ENCODE measurements around the gene HTT.

DNA sequence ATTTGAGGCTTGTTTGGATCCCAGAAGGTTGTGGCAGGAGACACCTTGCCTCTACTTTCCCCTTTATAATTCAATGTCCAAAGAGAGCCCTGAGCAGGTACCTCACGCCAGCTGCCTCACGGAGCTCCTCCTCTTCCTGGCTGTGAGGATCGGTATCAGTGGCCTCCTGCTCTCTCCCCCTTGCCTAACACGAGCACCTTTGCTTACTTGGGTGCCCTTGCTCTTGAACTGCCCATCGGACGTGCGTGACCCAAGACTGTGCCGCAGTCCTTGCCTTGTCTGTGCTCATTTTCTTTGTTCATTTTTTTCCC is 146.7 kb downstream of the HTT start:
- TF ChIP-seq, protein P1, sequence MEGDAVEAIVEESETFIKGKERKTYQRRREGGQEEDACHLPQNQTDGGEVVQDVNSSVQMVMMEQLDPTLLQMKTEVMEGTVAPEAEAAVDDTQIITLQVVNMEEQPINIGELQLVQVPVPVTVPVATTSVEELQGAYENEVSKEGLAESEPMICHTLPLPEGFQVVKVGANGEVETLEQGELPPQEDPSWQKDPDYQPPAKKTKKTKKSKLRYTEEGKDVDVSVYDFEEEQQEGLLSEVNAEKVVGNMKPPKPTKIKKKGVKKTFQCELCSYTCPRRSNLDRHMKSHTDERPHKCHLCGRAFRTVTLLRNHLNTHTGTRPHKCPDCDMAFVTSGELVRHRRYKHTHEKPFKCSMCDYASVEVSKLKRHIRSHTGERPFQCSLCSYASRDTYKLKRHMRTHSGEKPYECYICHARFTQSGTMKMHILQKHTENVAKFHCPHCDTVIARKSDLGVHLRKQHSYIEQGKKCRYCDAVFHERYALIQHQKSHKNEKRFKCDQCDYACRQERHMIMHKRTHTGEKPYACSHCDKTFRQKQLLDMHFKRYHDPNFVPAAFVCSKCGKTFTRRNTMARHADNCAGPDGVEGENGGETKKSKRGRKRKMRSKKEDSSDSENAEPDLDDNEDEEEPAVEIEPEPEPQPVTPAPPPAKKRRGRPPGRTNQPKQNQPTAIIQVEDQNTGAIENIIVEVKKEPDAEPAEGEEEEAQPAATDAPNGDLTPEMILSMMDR (IDR thresholded peaks at IDR 0.05; ENCODE audit: poor library complexity, severe bottlenecking), result no peak
- TF ChIP-seq POLR2AphosphoS5 (IDR thresholded peaks at IDR 0.05) (no peak), TAF1 (IDR thresholded peaks at IDR 0.05; ENCODE audit: low read depth) (no peak), EZH2 (IDR thresholded peaks at IDR 0.05; ENCODE audit: borderline replicate concordance, insufficient read depth, low read length, poor library complexity, severe bottlenecking) (no peak), SMC3 (conservative IDR thresholded peaks at IDR 0.05; ENCODE audit: poor library complexity) (no peak), RAD21 (conservative IDR thresholded peaks at IDR 0.05) (no peak), EP300 (conservative IDR thresholded peaks at IDR 0.05; ENCODE audit: poor library complexity, severe bottlenecking) (no peak), MXI1 (conservative IDR thresholded peaks at IDR 0.05; ENCODE audit: poor library complexity, severe bottlenecking) (no peak)
- TF ChIP-seq, protein P2, sequence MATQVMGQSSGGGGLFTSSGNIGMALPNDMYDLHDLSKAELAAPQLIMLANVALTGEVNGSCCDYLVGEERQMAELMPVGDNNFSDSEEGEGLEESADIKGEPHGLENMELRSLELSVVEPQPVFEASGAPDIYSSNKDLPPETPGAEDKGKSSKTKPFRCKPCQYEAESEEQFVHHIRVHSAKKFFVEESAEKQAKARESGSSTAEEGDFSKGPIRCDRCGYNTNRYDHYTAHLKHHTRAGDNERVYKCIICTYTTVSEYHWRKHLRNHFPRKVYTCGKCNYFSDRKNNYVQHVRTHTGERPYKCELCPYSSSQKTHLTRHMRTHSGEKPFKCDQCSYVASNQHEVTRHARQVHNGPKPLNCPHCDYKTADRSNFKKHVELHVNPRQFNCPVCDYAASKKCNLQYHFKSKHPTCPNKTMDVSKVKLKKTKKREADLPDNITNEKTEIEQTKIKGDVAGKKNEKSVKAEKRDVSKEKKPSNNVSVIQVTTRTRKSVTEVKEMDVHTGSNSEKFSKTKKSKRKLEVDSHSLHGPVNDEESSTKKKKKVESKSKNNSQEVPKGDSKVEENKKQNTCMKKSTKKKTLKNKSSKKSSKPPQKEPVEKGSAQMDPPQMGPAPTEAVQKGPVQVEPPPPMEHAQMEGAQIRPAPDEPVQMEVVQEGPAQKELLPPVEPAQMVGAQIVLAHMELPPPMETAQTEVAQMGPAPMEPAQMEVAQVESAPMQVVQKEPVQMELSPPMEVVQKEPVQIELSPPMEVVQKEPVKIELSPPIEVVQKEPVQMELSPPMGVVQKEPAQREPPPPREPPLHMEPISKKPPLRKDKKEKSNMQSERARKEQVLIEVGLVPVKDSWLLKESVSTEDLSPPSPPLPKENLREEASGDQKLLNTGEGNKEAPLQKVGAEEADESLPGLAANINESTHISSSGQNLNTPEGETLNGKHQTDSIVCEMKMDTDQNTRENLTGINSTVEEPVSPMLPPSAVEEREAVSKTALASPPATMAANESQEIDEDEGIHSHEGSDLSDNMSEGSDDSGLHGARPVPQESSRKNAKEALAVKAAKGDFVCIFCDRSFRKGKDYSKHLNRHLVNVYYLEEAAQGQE (IDR thresholded peaks at IDR 0.05; ENCODE audit: borderline replicate concordance), result no peak
